Effector CD4-positive, alpha-beta T cell (primary cell): Measurements from ENCODE around the gene CLCN5.

Source experiments
- DNase-seq: peaks from one replicate; pipeline ENCODE4 v3.0.0-alpha.2; 2020
- total RNA-seq: gene quantifications from one replicate; lab custom pipeline; 2026; lab: John Stamatoyannopoulos, UW

Gene CLCN5
- 3.2 reads per million, percentile 12 among the genes with 10 or more reads in this experiment for total RNA-seq

- DNase-seq, result peak; percentile 88
Measured at GRCh38 chrX:49922291-49923241, at the start of gene CLCN5. Gene CLCN5 (plus strand): TSS chrX:49922596. CDS start chrX:49925299, 2,703 bp downstream.

GRCh38 chrX:49876750-49877149, 45.6 kb upstream of the CLCN5 start:
- DNase-seq, result no peak

GRCh38 chrX:49877397-49878101, 44.8 kb upstream of the CLCN5 start:
- no peak for DNase-seq

GRCh38 chrX:49878128-49878833, 44.1 kb upstream of the CLCN5 start:
- DNase-seq, result no peak

GRCh38 chrX:49878834-49879655, 43.4 kb upstream of the CLCN5 start, which contains the start of gene USP27X:
Gene USP27X (plus strand): TSS chrX:49879484. CDS start chrX:49880308, 824 bp downstream.
- peak; percentile 72 for DNase-seq

GRCh38 chrX:49879656-49880277, 42.6 kb upstream of the CLCN5 start:
- no peak for DNase-seq

- no peak for DNase-seq
Measured at GRCh38 chrX:49880668-49881067, 41.7 kb upstream of the CLCN5 start.

- DNase-seq, result peak; percentile 40
Measured at GRCh38 chrX:49884290-49884862, 38.0 kb upstream of the CLCN5 start.

GRCh38 chrX:49892542-49892941, 29.9 kb upstream of the CLCN5 start:
- DNase-seq, result no peak

- no peak for DNase-seq
Measured at GRCh38 chrX:49896951-49897350, 25.4 kb upstream of the CLCN5 start.

- DNase-seq, result no peak
Measured at GRCh38 chrX:49901048-49901447, 21.3 kb upstream of the CLCN5 start.

GRCh38 chrX:49910344-49910743, 12.1 kb upstream of the CLCN5 start:
- no peak for DNase-seq

- DNase-seq, result no peak
Measured at GRCh38 chrX:49912086-49912485, 10.3 kb upstream of the CLCN5 start.

- DNase-seq, result no peak
Measured at GRCh38 chrX:49912861-49913260, 9.5 kb upstream of the CLCN5 start.

- DNase-seq, result peak; percentile 53
Measured at GRCh38 chrX:49915361-49916222, 6.8 kb upstream of the CLCN5 start.

- peak; percentile 10 for DNase-seq
Measured at GRCh38 chrX:49919617-49920016, 2.8 kb upstream of the CLCN5 start.

GRCh38 chrX:49921109-49921508, 1.3 kb upstream of the CLCN5 start:
- DNase-seq, result no peak

- DNase-seq, result no peak
Measured at GRCh38 chrX:49925176-49925575, 2.8 kb downstream of the CLCN5 start.

- DNase-seq, result no peak
Measured at GRCh38 chrX:49930039-49930438, 7.6 kb downstream of the CLCN5 start.

- DNase-seq, result no peak
Measured at GRCh38 chrX:49932791-49933190, 10.4 kb downstream of the CLCN5 start.
